Uterus (tissue), 4 donors: ENCODE data around the gene MYADML2. TPM values are rescaled to one million over a fixed set of nuclear protein-coding genes. Genes with fewer than 3 reads are reported as not detected.
A peak's percentile ranks its signal among the peaks of the same experiment; 100 is the strongest.

ENCODE experiments used
- DNase-seq, 2 donors: peaks; one replicate each; pipeline ENCODE4 v3.0.0-alpha.2; 2019 to 2020
- H3K27ac ChIP-seq, 2 donors: fragments of 200-600 bp; sonication (generic); 1 replicate in 1 of 2; 2 replicates in 1 of 2; pipeline ENCODE4 v1.5.1; 2016 to 2018
- H3K27me3 ChIP-seq, 2 donors: fragments of 200-600 bp; sonication (generic); one replicate each; pipeline ENCODE4 v1.5.1; 2018 to 2019; ENCODE audit warnings: control low read depth in 1 of 2
- H3K36me3 ChIP-seq, 2 donors: fragments of 200-600 bp; sonication (generic); one replicate each; pipeline ENCODE4 v1.5.1; 2019; ENCODE audit warnings: control low read depth in 1 of 2
- H3K4me1 ChIP-seq, 2 donors: fragments of 200-600 bp; sonication (generic); one replicate each; pipeline ENCODE4 v1.5.1; 2018 to 2019; ENCODE audit warnings: control low read depth in 1 of 2
- H3K4me3 ChIP-seq, 2 donors: fragments of 200-600 bp; sonication (generic); 1 replicate in 1 of 2; 2 replicates in 1 of 2; pipeline ENCODE4 v1.5.1; 2018 to 2019; ENCODE audit warnings: mild to moderate bottlenecking in 1 of 2
- H3K9me3 ChIP-seq, 2 donors: fragments of 200-600 bp; sonication (generic); one replicate each; pipeline ENCODE4 v1.5.1; 2019; ENCODE audit warnings: control low read depth in 1 of 2
- CTCF ChIP-seq, 4 experiments: fragments of 200-600 bp in 2 of 4; fragments of 450-650 bp in 2 of 4; sonication (generic) in 2 of 4; IDR thresholded peaks; one replicate each; pipeline ENCODE4 v1.5.1; 2016 to 2019; ENCODE audit warnings: antibody characterized with exemption in 4 of 4, mild to moderate bottlenecking in 2 of 4, moderate library complexity in 1 of 4
- POLR2A ChIP-seq, 2 donors: fragments of 450-650 bp; IDR thresholded peaks; one replicate each; pipeline ENCODE4 v1.6.1; 2016; ENCODE audit warnings: antibody characterized with exemption in 2 of 2, mild to moderate bottlenecking in 1 of 2, moderate library complexity in 1 of 2
- intact Hi-C: fragments of 100-400 bp; cut with DNase I; formaldehyde crosslinking; loops from one replicate; pipeline ENCODE4 v1.15.1; 2023; ENCODE audit warnings: low total_unique reads
- total RNA-seq, 4 donors: library from RNA; depleted of rRNA in 3 of 4; stranded (reverse); fragments of >200 nt in 3 of 4; gene quantifications; one replicate each; pipeline versions ENCODE4 v1.1.0 to v1.2.4, GENCODE V29; 2014 to 2023
- donor health status: DM: yes; HTN: yes; CAD: no.

The MYADML2 gene
- total RNA-seq, 4 donors from 2014 or later = not detected

- DNase-seq = peak in 1 of 2 donors; percentile 14
- TF ChIP-seq POLR2A (IDR thresholded peaks at IDR 0.05) = no peak
- TF ChIP-seq CTCF (IDR thresholded peaks at IDR 0.05) = no peak
- H3K4me3 ChIP-seq = no peak overlapping the region
- no peaks in the 10 kb centered on the region for H3K36me3 ChIP-seq
- H3K4me1 ChIP-seq = peaks cover 0 to 7% of the 10 kb centered on the region in 2 donors
- H3K27me3 ChIP-seq = no peaks in the 10 kb centered on the region
- no peaks in the 10 kb centered on the region for H3K9me3 ChIP-seq
- intact Hi-C loops = no loop called here
- no peak overlapping the region for H3K27ac ChIP-seq
These were observed 39.6 kb downstream of the MYADML2 start for GRCh38 chr17:81907219-81908145.

GRCh38 chr17:81906476-81907218, 40.4 kb downstream of the MYADML2 start:
- peak in 1 of 2 donors; percentile 15 for DNase-seq
- H3K4me1 ChIP-seq = peaks cover 0 to 13% of the 10 kb centered on the region in 2 donors
- intact Hi-C loops = no loop called here
- no peak overlapping the region for H3K4me3 ChIP-seq
- no peaks in the 10 kb centered on the region for H3K36me3 ChIP-seq
- H3K9me3 ChIP-seq = no peaks in the 10 kb centered on the region
- no peaks in the 10 kb centered on the region for H3K27me3 ChIP-seq
- H3K27ac ChIP-seq = no peak overlapping the region
- no peak for TF ChIP-seq POLR2A (IDR thresholded peaks at IDR 0.05)
- TF ChIP-seq CTCF (IDR thresholded peaks at IDR 0.05) = no peak

- intact Hi-C loops = no loop called here
- Histone ChIP-seq H3K36me3 (no peaks in the 10 kb centered on the region), H3K27me3 (no peaks in the 10 kb centered on the region), H3K27ac (no peak overlapping the region), H3K4me3 (no peak overlapping the region), H3K9me3 (no peaks in the 10 kb centered on the region), H3K4me1 (peaks cover 0 to 16% of the 10 kb centered on the region in 2 donors)
- TF ChIP-seq CTCF (IDR thresholded peaks at IDR 0.05) = no peak
- DNase-seq = no peak
These were observed 41.0 kb downstream of the MYADML2 start for GRCh38 chr17:81905993-81906392.

- Histone ChIP-seq H3K4me3 (no peak overlapping the region), H3K27me3 (no peaks in the 10 kb centered on the region), H3K27ac (no peak overlapping the region), H3K4me1 (peaks cover 0 to 16% of the 10 kb centered on the region in 2 donors), H3K9me3 (no peaks in the 10 kb centered on the region), H3K36me3 (no peaks in the 10 kb centered on the region)
- intact Hi-C loops = no loop called here
- no peak for TF ChIP-seq CTCF (IDR thresholded peaks at IDR 0.05)
- no peak for TF ChIP-seq POLR2A (IDR thresholded peaks at IDR 0.05)
- no peak for DNase-seq
These were observed 41.6 kb downstream of the MYADML2 start for GRCh38 chr17:81905424-81905875.
